AG04450 (cell line): ENCODE results near the gene NECTIN1. TPM values are rescaled to one million over a fixed set of nuclear protein-coding genes. Genes with fewer than 3 reads are reported as not detected.

Experiments
- CTCF ChIA-PET: fragments of 300-600, 350-600 bp; formaldehyde crosslinking; extraction: SDS; loops from one replicate; lab custom pipeline; 2022; ENCODE audit warnings: antibody characterized with exemption, inconsistent platforms; lab: Charles Lee
- POLR2A ChIA-PET: fragments of 350-600 bp; formaldehyde crosslinking; extraction: SDS; loops from one replicate; lab custom pipeline; 2021; ENCODE audit warnings: antibody characterized with exemption, inconsistent platforms; lab: Yijun Ruan, JAX
- DNase-seq: peaks from one replicate; pipeline ENCODE4 v3.0.0-alpha.2; 2011; ENCODE audit warnings: low read depth, low spot score
- H3K27ac ChIP-seq: one replicate; pipeline ENCODE4 v1.5.1; 2012; ENCODE audit warnings: low read depth, low read length, control low read depth
- H3K27me3 ChIP-seq: one replicate; pipeline ENCODE4 v1.6.0; 2012; ENCODE audit warnings: low read length; ENCODE audit not compliant: control insufficient read depth, insufficient read depth
- H3K4me3 ChIP-seq: 2 replicates; pipeline ENCODE4 v1.5.1; 2011; ENCODE audit warnings: mild to moderate bottlenecking, low read depth, low read length, control low read depth
- H3K9me3 ChIP-seq: 2 replicates; pipeline ENCODE4 v1.5.1; 2012; ENCODE audit warnings: low read length; ENCODE audit not compliant: control insufficient read depth, insufficient read depth
- polyA plus RNA-seq: library from polyadenylated mRNA; depleted of rRNA; stranded (reverse); fragments of >200 nt; gene quantifications from 2 replicates; pipeline ENCODE4 v1.2.3, GENCODE V29; 2011
- TF ChIP-seq, protein P1 (sequence below): IDR thresholded peaks from 2 replicates; pipeline ENCODE4 v1.5.1; 2011; ENCODE audit warnings: low read depth, low read length, control low read depth, inconsistent platforms

The NECTIN1 gene
- polyA plus RNA-seq, 1 experiment = 2.8 TPM

DNA sequence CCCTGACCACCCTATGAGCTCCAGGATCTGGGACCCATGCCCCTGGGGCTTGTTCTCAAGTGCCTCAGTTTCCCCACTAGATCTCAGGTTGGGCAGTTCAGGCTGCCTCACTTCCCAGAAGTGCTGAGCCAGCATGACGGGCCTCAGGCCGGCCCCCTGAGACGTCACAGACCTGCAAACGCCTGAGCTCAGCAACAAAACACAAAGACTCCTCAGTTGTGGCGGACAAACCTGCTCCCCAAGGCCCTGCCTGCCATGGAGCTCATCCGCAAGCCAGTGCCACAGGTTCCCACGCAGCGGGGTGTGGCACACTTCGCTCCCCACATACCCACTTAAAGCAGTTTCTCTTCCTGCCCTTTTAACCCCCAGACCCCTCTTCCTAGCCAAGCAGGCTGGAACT is 45.2 kb downstream of the NECTIN1 start:
- H3K4me3 ChIP-seq = no peak overlapping the region
- no peak for DNase-seq
- CTCF ChIA-PET = interaction anchor here (1.4 kb wide), 1 partner anchor 425 kb away, joined by 3 read pairs; no protein-coding TSS in a partner anchor
- TF ChIP-seq, protein P1, sequence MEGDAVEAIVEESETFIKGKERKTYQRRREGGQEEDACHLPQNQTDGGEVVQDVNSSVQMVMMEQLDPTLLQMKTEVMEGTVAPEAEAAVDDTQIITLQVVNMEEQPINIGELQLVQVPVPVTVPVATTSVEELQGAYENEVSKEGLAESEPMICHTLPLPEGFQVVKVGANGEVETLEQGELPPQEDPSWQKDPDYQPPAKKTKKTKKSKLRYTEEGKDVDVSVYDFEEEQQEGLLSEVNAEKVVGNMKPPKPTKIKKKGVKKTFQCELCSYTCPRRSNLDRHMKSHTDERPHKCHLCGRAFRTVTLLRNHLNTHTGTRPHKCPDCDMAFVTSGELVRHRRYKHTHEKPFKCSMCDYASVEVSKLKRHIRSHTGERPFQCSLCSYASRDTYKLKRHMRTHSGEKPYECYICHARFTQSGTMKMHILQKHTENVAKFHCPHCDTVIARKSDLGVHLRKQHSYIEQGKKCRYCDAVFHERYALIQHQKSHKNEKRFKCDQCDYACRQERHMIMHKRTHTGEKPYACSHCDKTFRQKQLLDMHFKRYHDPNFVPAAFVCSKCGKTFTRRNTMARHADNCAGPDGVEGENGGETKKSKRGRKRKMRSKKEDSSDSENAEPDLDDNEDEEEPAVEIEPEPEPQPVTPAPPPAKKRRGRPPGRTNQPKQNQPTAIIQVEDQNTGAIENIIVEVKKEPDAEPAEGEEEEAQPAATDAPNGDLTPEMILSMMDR = no peak
- H3K27ac ChIP-seq = no peak overlapping the region
- no peaks in the 10 kb centered on the region for H3K27me3 ChIP-seq
- H3K9me3 ChIP-seq = no peaks in the 10 kb centered on the region; the same call in 1 of the 2 replicates
- POLR2A ChIA-PET = no interaction called here

DNA sequence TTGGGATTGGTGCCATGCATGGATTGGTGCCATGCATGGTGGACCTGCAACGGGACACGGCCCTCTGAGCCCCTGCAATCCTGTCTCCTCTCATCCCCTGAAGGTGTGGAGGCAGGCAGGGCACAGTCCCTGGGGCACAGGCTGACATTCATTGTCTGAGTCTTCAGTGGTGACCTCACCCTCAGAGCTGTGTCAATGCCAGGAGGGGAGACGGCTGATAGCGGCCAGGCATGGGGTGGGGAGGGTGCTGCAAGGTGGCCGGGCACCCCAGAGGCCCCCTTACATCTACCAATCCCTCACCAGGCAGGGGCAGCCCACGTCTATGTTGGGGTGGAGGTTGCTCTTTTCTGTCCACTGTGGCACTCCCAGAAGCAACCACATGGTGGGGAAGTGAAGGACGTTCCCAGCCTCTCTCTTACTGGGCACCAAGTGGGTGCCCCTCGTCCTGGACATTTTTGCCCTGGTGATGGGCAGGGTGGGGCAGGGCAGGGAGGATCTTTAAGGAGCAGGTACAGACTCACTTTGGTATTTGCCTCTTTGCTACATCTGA is 47.6 kb downstream of the NECTIN1 start:
- DNase-seq = no peak
- Histone ChIP-seq H3K4me3 (no peak overlapping the region), H3K27me3 (no peaks in the 10 kb centered on the region), H3K9me3 (peaks cover 14% of the 10 kb centered on the region), H3K27ac (no peak overlapping the region)
- ChIA-PET CTCF (interaction anchor here (0.6 to 3.1 kb wide), 3 partner anchors 30 to 207 kb away, joined by 3 to 15 read pairs (median 4); partner anchors contain the start of gene NECTIN1), POLR2A (no interaction called here)
- TF ChIP-seq, protein P1 = no peak

DNA sequence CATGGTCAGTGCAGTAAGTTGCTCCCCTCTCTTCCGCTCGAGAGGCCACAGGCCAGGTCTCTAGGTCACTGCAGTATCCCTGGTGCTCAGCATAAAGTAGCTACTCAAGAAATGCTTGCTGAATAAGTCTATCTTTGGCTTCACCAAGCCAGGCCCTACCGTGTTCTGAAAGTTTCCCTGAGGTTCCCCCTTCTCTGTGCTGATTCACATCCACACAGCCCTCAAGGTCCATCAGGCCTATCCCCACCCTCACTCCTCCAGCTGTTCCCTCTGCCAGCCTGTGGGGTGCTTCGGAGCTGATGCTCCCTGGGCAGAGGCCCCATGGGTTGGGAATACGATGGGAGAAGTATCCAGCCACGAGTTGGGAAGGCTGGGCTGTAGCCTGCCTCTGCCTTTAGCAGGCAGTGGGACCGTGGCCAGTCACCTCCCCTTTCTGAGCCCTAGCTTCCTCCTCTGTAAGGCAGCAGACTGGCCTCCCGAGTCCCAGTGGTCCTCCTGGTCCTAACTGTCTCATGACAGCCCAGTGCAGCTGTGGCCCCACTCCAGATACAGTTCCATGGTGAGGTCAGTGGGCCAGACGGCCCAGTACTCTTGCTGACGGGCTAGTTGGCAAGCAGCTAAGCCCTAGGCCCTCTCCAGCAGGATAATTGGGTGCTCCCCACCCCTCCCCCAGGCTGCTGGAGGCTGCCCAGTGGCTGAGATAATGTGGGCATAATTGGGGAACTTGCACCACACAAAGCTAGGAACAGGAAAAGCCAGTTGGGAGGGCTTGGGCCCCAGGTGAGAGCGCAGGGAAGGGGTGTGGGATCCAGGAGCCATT is 48.2 kb downstream of the NECTIN1 start:
- ChIA-PET POLR2A (no interaction called here), CTCF (interaction anchor here (3.1 kb wide), 1 partner anchor 49 kb away, joined by 15 read pairs; the partner anchor contains the start of gene NECTIN1)
- DNase-seq = no peak
- Histone ChIP-seq H3K9me3 (peaks cover 14% of the 10 kb centered on the region), H3K27ac (no peak overlapping the region), H3K27me3 (no peaks in the 10 kb centered on the region), H3K4me3 (no peak overlapping the region)
- TF ChIP-seq, protein P1 = no peak

DNA sequence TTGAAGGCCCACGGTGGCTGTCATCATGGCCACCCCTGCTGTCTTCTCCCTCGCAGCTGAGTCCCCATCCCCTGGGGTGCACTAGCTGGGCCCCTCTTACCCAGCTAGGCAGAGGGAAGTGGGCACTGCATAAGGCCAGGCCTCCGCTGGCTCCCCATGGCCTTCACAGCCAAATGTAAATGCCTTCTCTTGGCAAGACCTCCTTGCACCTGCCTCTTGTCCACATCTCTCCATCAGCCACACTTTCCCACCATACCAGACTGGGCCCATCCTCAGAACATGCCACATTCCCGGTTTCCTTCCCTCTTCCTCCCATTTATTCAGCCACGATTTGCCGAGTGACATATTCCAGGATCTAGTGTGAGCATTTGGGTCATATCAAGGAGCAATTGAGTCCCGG is 49.7 kb downstream of the NECTIN1 start:
- Histone ChIP-seq H3K27ac (no peak overlapping the region), H3K9me3 (peaks cover 14% of the 10 kb centered on the region), H3K27me3 (no peaks in the 10 kb centered on the region), H3K4me3 (no peak overlapping the region)
- DNase-seq = no peak
- TF ChIP-seq, protein P1 = no peak
- ChIA-PET POLR2A (no interaction called here), CTCF (interaction anchor here (1.8 to 3.1 kb wide), 2 partner anchors 13 to 50 kb away, joined by 4 to 15 read pairs; partner anchors contain the start of gene NECTIN1)

DNA sequence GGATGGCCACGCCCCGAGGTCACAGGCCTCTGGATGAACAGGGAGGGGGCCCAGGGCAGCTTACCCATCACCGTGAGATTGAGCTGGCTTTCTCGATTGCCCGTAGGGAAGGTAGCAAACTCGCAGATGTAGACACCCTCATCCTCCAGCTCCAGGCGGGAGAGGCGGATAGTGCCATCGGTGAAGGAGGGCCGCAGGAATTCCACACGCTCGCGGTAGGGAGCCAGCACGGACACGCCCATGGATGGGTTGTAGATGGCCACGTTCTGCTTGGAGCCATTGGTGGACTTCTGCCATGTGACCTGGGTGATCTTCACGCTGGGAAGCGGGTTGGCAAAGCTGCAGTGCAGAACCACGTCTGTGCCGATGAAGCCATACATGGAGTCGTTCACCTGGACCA is 50.6 kb downstream of the NECTIN1 start:
- POLR2A ChIA-PET = no interaction called here
- Histone ChIP-seq H3K4me3 (no peak overlapping the region), H3K27ac (no peak overlapping the region), H3K9me3 (peaks cover 14% of the 10 kb centered on the region), H3K27me3 (no peaks in the 10 kb centered on the region)
- TF ChIP-seq, protein P1 = no peak
- DNase-seq = no peak
- CTCF ChIA-PET = interaction anchor here (1.8 to 3.1 kb wide), 2 partner anchors 12 to 51 kb away, joined by 4 to 15 read pairs; partner anchors contain the start of gene NECTIN1
